Gastroesophageal sphincter (tissue), 4 donors: ENCODE results near the gene MEGF11. TPM values are rescaled to one million over a fixed set of nuclear protein-coding genes. Genes with fewer than 3 reads are reported as not detected.

Experiments used
- ATAC-seq: fragments of 150-250 bp; one replicate; pipeline ENCODE4 v1.9.1; 2016; ENCODE audit warnings: mild to moderate bottlenecking, moderate library complexity
- H3K27ac ChIP-seq, 4 donors: fragments of 200-600 bp; sonication (generic) in 3 of 4; 1 replicate in 3 of 4; 2 replicates in 1 of 4; pipeline ENCODE4 v1.5.1; 2016 to 2019
- H3K27me3 ChIP-seq: fragments of 200-600 bp; sonication (generic); one replicate; pipeline ENCODE4 v1.5.1; 2019
- H3K36me3 ChIP-seq, 2 donors: fragments of 200-600 bp; sonication (generic); one replicate each; pipeline ENCODE4 v1.5.1; 2019; ENCODE audit warnings: control low read depth in 1 of 2
- H3K4me1 ChIP-seq, 3 donors: fragments of 200-600 bp; sonication (generic); 1 replicate in 2 of 3; 2 replicates in 1 of 3; pipeline ENCODE4 v1.5.1; 2016 to 2019; ENCODE audit warnings: control low read depth in 2 of 3
- H3K4me3 ChIP-seq, 2 donors: fragments of 200-600 bp; sonication (generic); one replicate each; pipeline ENCODE4 v1.5.1; 2019; ENCODE audit warnings: mild to moderate bottlenecking in 1 of 2, moderate library complexity in 1 of 2
- H3K9me3 ChIP-seq, 3 donors: fragments of 200-600 bp; sonication (generic); one replicate each; pipeline ENCODE4 v1.5.1; 2017 to 2019; ENCODE audit warnings: control low read depth in 2 of 3
- CTCF ChIP-seq, 4 experiments: fragments of 200-600 bp in 2 of 4; fragments of 450-650 bp in 2 of 4; sonication (generic) in 1 of 4; IDR thresholded peaks; one replicate each; pipeline ENCODE4 v1.5.1; 2017 to 2019; ENCODE audit warnings: antibody characterized with exemption in 4 of 4, mild to moderate bottlenecking in 2 of 4, moderate library complexity in 2 of 4
- EP300 ChIP-seq: sonication (generic); formaldehyde crosslinking; IDR thresholded peaks from one replicate; pipeline ENCODE4 v1.6.1; 2017; ENCODE audit warnings: antibody characterized with exemption, mild to moderate bottlenecking
- POLR2A ChIP-seq, 2 donors: fragments of 450-650 bp; IDR thresholded peaks; one replicate each; pipeline ENCODE4 v1.6.1; 2017; ENCODE audit warnings: antibody characterized with exemption in 2 of 2, mild to moderate bottlenecking in 2 of 2, moderate library complexity in 1 of 2
- POLR2AphosphoS5 ChIP-seq: sonication (generic); formaldehyde crosslinking; IDR thresholded peaks from one replicate; pipeline ENCODE4 v1.6.1; 2017; ENCODE audit warnings: antibody characterized with exemption
- WGBS, 2 donors: methylation state at CpG; one replicate each; pipeline ENCODE4 v1.1.5; 2018; ENCODE audit warnings: low coverage in 1 of 2; 5-methylcytosine and 5-hydroxymethylcytosine counted together
- total RNA-seq, 4 donors: library from RNA; depleted of rRNA; stranded (reverse); fragments of >200 nt; gene quantifications; one replicate each; pipeline ENCODE4 v1.1.0, GENCODE V29; 2016

MEGF11 gene
- total RNA-seq, 4 donors from 2014 or later = 0.08 TPM; not detected in 3

- H3K27ac ChIP-seq = no peak overlapping the region
- H3K27me3 ChIP-seq = peaks cover 23% of the 10 kb centered on the region
- TF ChIP-seq CTCF (IDR thresholded peaks at IDR 0.05) = no peak
- no peak for TF ChIP-seq POLR2A (IDR thresholded peaks at IDR 0.05)
- no peak for TF ChIP-seq EP300
- TF ChIP-seq POLR2AphosphoS5 = no peak
- H3K4me3 ChIP-seq = no peak overlapping the region
- H3K36me3 ChIP-seq = no peaks in the 10 kb centered on the region
- ATAC-seq = no peak
- no peaks in the 10 kb centered on the region for H3K9me3 ChIP-seq
- WGBS, 2 donors = 95% methylated on average over 3 of the region's 4 CpGs; no CpG with 5 or more reads in 1 of the 2 donors
- peaks cover 0 to 7% (median 0%) of the 10 kb centered on the region in 3 donors for H3K4me1 ChIP-seq
Observed at GRCh38 chr15:66024116-66024515, 229.4 kb downstream of the MEGF11 start.

- no peaks in the 10 kb centered on the region for H3K9me3 ChIP-seq
- no peak overlapping the region for H3K27ac ChIP-seq
- no peak for TF ChIP-seq CTCF (IDR thresholded peaks at IDR 0.05)
- no peak for TF ChIP-seq EP300
- TF ChIP-seq POLR2AphosphoS5 = no peak
- TF ChIP-seq POLR2A (IDR thresholded peaks at IDR 0.05) = no peak
- ATAC-seq = no peak
- no peaks in the 10 kb centered on the region for H3K36me3 ChIP-seq
- H3K27me3 ChIP-seq = peaks cover 23% of the 10 kb centered on the region
- H3K4me3 ChIP-seq = no peak overlapping the region
- WGBS, 2 donors = 40 to 66% methylated on average over 2 to 5 of the region's 6 CpGs
- H3K4me1 ChIP-seq = peaks cover 0 to 7% (median 0%) of the 10 kb centered on the region in 3 donors
Observed at GRCh38 chr15:66023311-66023972, 230.1 kb downstream of the MEGF11 start.

GRCh38 chr15:66022163-66022525 is 231.4 kb downstream of the MEGF11 start:
- Histone ChIP-seq H3K36me3 (no peaks in the 10 kb centered on the region), H3K27ac (no peak overlapping the region), H3K27me3 (peaks cover 23% of the 10 kb centered on the region), H3K4me3 (no peak overlapping the region), H3K9me3 (no peaks in the 10 kb centered on the region), H3K4me1 (peaks cover 0 to 7% (median 0%) of the 10 kb centered on the region in 3 donors)
- no peak for ATAC-seq
- WGBS, 2 donors = 100% methylated on average over 1 of the region's 3 CpGs; no CpG with 5 or more reads in 1 of the 2 donors
- no peak for TF ChIP-seq EP300
- no peak for TF ChIP-seq CTCF (IDR thresholded peaks at IDR 0.05)
- TF ChIP-seq POLR2A (IDR thresholded peaks at IDR 0.05) = no peak
- TF ChIP-seq POLR2AphosphoS5 = no peak

GRCh38 chr15:66021496-66022162 is 231.9 kb downstream of the MEGF11 start:
- H3K9me3 ChIP-seq = no peaks in the 10 kb centered on the region
- H3K4me3 ChIP-seq = no peak overlapping the region
- 80 to 89% methylated on average over 3 to 5 of the region's 7 CpGs for WGBS, 2 donors
- no peak overlapping the region for H3K27ac ChIP-seq
- TF ChIP-seq POLR2AphosphoS5 (no peak), POLR2A (IDR thresholded peaks at IDR 0.05) (no peak), CTCF (IDR thresholded peaks at IDR 0.05) (no peak), EP300 (no peak)
- H3K27me3 ChIP-seq = peaks cover 23% of the 10 kb centered on the region
- H3K36me3 ChIP-seq = no peaks in the 10 kb centered on the region
- peaks cover 0 to 7% (median 0%) of the 10 kb centered on the region in 3 donors for H3K4me1 ChIP-seq
- no peak for ATAC-seq
